ENCODE results near the gene MAPKAP1. TPM values are rescaled to one million over a fixed set of nuclear protein-coding genes. Genes with fewer than 3 reads are reported as not detected.
A peak's percentile ranks its signal among the peaks of the same experiment; 100 is the strongest.

The MAPKAP1 gene
- total RNA-seq, 2 donors from 2014 or later: 56.5 to 63.8 TPM

DNA sequence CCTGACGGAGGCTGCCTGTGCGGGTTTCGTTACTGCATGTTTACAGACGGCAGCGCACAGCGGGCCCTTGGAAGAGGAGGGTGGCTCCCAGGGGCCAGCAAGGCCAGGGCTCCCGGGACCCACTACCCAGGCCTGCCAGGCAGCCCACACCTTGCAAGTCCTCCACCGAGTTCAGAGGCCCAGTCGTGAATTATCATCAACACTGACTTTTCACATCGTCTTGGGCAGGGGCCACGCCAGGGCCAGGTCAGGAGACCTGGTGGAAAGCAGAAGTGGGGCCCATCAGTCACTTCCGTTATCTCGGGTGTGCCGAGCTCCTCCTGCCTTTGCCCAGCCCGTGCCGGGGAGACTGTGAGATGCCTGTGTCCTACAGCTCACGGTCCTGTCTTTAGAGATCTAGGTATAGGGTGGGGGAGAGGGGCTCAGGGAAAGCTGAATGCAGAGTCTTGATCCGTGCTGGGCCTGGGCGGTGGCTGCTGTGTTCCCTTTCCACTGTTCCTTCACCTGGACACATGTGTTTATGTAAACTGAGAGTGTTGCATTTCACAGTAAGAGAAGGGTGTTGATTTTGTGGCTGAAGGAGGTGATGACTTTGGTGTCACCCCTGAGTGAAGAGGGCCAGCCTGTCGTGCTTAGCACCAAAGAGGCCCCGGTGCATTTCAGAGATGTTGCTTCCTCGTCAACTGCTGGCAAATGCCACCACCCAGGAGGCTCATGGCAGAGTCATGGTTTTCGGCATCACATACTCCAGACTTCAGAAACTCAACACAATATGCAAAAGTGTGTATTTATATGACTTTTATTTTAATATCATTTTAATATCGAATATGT lies 270.2 kb downstream of the MAPKAP1 start:
- DNase-seq (no peak), ATAC-seq (no peak)
- intact Hi-C loops (cut with DNase I, micrococcal nuclease): no loop called here

DNA sequence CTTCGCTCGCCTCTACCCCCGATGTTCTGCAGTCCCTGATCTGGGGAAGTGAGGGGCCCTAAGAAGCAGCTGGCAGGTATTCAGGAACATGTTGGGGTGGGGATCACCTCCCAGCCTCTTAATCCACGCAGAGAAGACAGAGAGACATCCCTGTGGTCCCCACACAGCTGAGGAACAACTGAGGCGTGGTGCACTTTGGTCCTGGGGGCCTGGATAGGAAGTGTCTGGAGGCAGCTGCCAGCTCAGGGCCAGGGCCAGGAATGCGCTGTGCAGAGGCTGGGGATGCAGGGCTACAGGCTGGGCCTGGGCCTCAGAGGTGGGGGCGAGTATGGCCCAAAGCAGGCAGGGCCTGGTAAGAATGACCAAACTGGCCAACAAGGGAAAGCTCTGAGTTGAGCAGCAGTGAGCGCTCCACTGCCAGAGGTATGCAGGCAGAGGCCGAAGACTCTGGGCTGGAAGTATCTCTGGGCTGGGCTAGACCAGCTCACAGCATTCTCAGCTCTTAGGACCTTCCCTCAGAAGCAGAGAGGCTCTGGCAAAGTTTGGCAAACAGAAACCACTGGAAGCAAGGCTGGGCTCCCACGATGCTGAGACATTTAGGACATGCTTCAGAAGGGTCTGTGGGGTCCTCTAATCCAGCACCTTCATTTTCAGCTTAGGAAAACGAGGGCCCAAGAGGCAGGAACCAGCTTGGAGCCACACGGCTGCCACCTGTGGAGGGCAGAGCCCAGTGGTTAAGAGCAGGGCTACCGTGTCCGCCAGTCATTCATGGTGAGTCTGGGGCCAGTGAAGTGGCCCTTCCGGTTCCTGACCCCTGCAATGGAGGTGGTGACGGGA lies 271.0 kb downstream of the MAPKAP1 start:
- intact Hi-C loops (cut with DNase I, micrococcal nuclease): no loop called here
- ATAC-seq (no peak), DNase-seq (no peak)

DNA sequence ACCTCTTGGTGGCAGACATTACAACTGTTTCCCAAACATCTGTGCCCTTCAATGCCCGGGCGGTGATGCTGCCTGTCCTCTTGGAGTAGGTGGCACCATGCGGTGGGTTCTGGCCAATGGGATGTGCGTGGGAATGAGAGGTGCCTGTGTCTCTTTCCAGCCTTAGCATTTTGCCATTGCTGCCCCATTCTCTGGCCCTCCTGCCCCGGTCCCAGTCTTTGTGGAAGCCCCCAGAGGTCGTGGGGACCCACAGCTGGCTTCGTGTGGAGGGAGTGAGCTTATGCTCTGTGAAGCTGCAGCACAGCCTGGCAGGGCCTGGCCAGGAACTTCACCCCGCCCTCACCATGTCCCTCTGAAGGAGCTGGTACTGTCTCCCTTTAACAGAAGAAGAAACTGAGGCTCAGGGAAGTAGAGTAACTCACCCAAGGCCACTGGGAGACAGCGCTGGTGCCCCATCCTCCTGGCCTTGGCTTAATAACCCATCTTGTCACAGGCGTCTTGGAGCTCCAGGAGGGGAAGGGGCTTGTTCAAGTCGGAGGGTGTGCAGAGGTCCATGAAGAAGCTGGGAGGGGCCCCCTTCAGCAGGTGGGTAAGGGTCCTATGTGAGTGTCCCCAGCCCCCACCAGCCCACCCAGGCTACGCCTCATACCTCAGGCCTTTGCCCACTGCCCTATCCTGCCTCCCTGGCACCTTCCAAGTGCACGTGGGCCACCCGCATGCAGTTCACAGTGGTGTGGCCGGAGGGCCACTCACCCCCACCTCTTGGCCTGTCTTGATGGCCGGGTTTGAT lies 271.8 kb downstream of the MAPKAP1 start:
- intact Hi-C loops (cut with DNase I, micrococcal nuclease): no loop called here
- no peak for DNase-seq
- ATAC-seq: no peak

DNA sequence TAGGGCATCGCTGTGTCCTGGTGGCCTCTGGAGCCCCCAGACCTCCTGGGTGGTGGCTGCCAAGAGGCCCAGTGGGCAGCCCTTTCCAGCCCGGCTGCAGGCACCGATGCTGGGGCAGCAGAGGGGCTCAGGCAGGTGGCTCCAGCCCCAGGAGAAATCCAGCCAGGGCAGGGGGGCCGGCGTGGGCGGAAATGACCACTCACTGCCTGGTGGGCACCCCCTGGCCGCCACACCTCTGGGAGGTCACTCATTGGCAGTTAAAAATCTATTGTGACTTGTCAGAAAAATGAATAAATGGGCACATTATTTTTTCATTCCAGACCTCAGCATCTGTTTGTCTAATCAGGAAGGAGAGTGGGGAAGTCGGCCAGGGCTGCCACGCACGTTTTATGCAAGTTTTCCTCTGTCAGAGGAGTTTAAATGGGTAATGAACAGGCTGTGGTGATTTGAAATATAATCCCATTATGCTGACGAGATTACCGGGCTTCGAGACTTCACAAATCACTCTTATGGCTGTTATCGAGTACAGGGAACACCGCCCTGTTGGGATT lies 273.5 kb downstream of the MAPKAP1 start:
- intact Hi-C loops (cut with DNase I, micrococcal nuclease): no loop called here
- no peak for DNase-seq
- no peak for ATAC-seq

DNA sequence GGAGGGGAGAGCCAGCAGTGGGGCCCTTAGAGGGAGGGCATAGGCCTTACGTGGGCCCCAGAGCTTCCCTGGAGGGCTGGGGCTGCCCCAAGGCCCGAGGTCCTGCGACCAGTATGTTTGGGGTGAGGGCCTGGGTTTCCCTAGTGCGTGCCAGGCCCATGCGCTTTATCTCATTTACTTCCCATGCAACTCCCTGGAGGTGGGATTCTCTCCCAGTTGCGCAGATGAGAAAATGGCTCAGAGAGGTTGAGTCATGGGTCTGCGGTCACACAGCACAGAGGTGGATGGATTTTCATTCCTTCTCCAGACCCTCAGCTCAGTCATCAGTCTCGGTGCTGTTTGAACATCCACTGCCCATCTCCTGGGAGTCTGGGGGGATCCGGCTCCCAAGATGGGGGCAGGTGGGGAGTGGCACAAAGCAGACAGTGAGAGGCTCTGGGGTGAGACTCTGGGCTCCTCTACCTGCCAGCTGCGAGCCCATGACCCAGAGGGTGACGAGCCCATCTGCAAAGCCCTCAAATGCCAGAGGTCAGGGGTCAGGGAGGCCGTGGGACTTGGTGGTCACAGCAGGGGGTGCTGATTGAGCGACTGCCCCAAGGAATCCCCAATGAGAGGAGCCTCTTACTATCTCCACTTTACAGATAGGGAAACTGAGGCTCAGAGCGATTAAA lies 274.2 kb downstream of the MAPKAP1 start:
- no peak for ATAC-seq
- intact Hi-C loops (cut with DNase I, micrococcal nuclease): no loop called here
- DNase-seq: no peak

DNA sequence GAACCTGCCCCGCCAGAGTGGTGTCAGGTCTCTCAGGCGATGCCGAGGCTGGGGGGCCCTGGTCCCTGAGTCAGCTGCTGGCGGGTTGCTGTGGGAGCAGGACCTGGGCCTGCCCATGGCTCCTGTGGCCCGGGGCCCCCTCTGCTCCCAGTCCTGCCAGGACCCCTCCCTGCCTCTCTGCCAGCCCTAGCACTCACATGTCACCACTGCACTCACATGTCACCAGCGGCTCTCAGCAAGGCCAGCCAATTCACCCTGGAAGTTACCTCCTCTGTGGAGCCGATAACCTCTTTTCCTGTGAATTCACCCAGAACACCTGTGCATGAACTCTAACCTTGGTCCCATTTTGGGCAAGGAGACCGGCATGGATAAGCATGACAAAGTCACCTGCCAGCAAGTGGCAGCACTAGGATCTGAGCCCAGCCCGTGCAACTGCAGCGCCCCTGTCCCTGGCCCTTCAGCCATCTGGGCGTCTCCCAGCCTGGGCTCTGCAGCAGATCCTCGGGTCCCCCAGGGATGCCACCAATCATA lies 275.2 kb downstream of the MAPKAP1 start:
- ATAC-seq (no peak), DNase-seq (peak in 1 of 2 donors; percentile 8)
- intact Hi-C loops (cut with DNase I, micrococcal nuclease): no loop called here

DNA sequence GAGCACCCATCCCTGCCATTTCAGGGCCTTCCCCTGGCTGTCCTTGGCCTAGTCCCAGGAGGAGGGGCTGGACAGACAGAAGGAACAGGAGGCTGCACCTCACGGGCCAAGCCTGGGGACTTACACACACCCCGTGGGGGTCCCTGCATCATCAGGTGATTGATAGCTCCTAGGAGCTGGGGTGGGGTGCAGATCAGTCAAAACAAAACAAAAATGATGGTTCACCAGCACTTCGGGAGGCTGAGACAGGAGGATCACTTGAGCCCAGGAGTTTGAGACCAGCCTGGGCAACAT lies 276.0 kb downstream of the MAPKAP1 start:
- DNase-seq (no peak), ATAC-seq (no peak)
- intact Hi-C loops (cut with DNase I, micrococcal nuclease): no loop called here

DNA sequence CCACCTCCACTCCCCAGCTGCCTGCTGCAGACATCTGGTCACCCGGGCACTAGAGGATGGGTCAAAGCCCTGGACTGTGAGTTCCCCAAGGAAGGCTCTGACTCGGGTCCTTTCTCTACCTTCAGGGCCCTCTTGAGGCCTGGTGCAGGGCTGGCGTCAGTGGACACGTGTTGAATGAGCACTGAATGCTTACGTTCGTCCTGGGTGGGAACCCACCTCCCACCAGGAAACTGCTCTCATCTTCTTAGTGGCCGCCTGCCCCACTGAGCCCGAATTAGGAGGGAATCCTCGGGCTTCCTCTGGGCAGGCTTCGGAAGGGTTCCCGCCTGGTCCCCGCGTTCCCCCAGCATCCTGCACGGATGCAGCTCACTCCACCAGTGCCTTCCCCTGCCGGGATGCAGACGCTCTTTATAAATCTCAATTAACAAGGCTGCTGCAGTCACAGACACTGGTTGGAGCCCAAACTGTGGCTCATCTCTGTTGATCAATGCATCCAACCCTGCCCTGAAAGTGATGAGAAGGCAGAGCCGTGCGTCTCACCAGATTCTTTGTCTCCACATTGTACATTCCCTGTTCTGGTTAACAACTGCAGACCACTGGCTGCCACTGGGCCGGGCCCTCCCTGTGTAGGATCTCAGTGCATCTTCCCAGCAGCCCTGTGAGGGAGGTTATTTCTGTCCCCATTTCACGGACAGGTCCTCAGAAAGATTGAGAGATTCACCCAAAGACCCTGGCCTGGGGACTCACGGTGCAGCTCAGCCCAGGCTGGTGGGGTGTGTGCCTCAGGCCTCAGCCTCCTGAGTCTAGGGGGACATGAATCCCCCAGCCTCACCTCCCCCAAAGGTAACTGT lies 276.6 kb downstream of the MAPKAP1 start:
- intact Hi-C loops (cut with DNase I, micrococcal nuclease): no loop called here
- DNase-seq: peak in 1 of 2 donors; percentile 13
- ATAC-seq: no peak

DNA sequence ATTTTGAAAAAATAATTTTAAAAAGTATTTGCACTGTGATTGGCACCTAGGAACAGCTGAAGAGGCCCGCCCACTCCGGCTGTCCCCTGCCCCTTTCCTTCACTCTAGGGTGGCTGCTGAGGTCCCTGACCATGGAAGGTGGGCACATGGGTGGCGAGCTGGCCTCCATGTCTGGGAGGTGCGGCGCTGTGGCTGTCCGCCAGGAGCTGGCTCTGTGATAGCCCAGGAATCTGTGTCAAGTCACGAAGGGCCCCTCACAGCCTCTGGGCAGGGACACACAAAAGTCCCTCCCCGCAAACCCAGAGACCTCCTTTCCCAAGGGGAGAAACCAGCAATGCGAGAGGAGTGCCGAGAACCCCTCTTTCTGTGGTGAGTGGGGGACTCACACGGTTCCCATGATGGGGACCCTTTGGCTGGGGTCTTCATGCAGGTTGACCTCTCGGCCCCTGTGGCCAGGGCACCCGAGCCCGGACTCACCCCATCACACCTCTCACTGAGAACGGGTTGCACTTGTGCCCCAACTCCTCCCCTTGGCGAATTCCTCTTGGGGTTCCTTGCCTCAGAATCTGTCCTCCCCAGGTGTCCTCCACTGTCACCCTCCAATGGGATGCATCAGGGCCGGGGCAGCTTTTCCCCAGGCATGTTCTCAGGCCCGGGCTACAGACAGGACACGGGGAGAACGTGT lies 277.4 kb downstream of the MAPKAP1 start:
- DNase-seq (peak in 1 of 2 donors; percentile 6), ATAC-seq (no peak)
- intact Hi-C loops (cut with DNase I, micrococcal nuclease): no loop called here

DNA sequence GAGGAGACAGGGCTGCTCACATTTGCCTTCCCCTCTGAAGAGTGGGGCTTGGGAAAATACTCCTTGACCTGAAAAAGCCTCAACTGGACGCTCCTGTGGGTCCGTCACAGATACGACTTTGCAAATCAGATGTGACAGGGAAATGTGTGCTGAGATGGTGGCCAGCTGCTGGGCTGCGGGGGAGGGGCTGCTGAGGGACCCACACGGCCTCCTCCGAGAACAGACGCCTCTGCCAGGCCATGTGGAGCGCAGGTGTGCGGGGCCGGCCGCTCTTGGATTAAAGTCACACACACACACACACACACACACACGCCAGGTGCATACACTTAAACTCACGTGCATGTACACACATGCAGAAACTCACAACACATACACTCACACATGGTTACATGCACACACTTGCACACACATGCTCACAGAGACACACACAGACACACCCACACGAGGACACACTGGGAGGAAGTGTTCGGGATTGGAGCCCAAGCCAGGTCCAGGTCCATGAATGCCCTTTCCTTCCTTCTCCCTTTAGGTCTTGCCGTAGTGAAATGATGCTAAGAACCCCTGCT lies 278.0 kb downstream of the MAPKAP1 start:
- intact Hi-C loops (cut with DNase I, micrococcal nuclease): no loop called here
- no peak for DNase-seq
- no peak for ATAC-seq

DNA sequence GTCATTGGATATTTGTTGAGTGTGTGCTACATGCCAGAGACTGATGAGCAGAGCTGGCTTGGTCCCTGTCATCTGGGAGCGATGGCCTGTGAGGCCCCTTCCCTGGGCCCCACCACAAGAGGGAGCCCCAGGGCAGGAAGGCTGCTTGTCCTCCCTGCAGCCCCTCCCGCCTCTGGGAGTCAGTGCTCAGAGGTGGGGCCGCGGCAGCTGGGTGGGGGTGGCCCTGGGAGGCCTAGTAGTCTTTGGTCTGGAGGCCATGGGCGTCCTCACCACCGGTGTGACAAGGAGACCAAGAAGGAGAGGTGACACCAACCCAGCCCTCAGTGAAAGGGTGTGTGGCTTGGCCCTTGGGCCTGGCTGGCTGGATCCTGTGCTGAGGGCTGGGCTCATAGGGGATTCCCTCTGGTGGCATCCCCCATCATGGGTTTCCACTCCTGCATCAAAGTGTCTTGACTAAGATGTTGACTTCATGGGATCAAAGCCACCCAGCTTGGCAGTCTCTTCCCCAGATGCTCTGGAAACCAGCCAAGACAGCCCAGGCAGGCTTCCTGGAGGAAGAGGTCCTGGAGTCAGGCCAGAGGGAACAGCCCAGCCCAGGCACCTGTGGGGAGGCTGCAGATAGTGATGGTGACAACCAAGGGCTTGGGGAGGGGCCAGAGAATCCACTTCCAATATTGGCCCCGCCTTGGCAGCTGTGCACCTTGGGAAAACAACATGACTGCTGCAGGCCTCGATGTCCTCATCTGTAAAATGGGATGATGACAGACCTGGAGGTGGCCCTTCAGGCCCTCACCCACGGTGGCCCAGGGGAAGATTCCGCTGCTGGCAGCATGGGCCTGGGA lies 278.7 kb downstream of the MAPKAP1 start:
- ATAC-seq (peak; percentile 75), DNase-seq (peak in 1 of 2 donors; percentile 32)
- intact Hi-C loops (cut with DNase I, micrococcal nuclease): no loop called here

DNA sequence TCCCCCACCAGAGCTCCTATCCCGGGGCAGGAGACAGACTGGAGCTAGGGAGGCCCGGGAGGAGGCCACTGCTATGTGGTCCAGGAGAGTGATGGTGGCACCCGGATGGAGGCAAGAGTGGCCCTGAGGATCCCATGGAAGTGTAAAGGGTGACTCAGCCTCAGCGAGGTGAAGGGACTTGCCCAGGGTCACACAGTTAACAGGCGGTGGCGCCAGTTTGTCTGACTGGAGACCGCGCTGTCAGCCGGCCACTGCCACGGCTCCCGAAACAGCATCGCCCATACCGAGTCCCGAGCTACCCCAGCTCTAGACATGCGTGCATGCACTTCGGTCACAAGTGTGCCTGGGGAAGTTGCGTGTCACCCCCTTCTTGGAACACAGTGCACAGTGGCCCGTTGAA lies 279.5 kb downstream of the MAPKAP1 start:
- ATAC-seq: no peak
- no peak for DNase-seq
- intact Hi-C loops (cut with DNase I, micrococcal nuclease): no loop called here

DNA sequence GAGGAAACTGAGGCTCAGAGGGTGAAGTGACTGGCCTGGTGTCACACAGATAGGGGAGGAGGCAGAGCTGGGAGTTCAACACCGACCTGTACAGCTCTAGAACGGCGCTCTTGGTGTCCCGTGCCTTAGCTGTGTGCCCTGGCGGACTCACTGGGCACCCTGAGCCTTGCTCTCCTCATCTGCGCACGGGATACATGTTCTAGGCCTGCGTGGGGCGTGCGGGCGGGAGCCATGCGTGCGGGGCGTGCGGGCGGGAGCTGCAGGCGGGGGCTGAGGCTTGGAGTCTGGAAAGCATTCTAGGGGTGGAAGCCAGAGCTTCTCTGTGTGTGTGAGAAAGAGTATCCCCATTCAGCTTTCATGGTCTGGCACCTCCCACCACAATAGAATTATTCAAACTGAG lies 280.1 kb downstream of the MAPKAP1 start:
- DNase-seq (no peak), ATAC-seq (no peak)
- intact Hi-C loops (cut with DNase I, micrococcal nuclease): no loop called here

DNA sequence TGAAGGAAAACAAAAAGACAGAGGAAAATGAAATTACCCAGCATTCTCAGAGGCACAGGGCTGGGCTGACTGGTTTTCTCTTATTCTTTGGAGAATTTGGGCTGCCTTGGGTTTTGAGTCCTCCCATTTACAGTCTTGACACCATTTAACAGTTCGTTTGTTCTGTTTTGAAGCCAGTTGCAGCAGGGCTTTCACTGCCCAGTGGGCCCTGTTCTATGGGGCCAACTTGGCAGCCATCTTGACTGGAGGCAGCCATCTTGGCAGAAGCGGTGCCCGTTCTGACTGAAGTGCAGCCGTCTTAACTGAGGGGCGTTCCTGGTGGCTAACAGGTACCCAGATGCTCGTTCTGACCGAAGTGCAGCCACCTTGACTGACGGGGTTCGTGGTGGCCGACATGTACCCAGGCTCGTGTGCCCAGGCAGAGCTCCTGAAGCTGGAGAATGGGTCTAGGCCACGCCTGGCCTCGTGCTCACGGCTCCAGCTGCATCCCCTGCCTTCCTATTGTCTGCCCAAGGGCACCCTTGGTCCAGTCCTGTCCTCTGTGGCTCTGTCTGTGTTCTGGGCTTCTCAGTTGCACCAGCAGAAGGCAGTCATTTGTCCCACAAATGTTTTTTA lies 281.0 kb downstream of the MAPKAP1 start:
- DNase-seq (no peak), ATAC-seq (no peak)
- intact Hi-C loops (cut with DNase I, micrococcal nuclease): no loop called here

DNA sequence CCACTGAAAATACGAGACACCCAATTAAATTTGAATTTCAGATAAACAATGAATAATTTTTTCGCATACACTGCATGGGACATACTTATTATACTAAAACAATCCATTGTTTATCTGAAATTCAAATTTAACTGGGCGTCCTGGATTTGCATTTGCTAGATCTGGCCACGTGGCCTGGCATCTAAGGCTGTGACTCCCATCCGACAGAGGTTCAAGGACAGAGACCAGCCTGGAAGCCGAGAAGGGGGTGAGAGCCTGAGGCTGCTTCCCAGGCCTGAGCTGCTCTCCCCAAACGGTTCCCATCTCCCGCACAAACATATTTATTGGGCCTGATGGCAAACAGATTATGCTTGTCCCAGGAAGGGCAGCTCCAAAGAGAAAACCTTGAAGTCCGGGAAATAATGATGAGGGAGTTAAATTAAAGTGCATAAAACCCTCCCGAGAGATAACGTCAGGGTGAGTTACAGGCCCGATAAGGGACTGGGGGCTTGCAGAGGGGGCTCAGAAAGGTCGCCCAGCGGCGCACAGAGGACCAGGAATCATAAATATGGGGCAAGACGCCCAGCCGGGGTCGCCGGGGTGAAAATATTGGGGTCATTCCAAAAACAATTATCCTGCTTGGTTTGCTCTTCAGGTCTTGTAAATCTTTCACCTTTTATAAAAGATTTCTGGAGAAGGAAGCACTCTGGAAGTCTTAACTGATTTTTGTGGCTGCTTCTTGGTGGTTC lies 281.7 kb downstream of the MAPKAP1 start:
- intact Hi-C loops (cut with DNase I, micrococcal nuclease): no loop called here
- DNase-seq: no peak
- ATAC-seq: no peak
